ENCODE data around the gene COL23A1. TPM values are rescaled to one million over a fixed set of nuclear protein-coding genes. Genes with fewer than 3 reads are reported as not detected.
A peak's percentile ranks its signal among the peaks of the same experiment; 100 is the strongest.

Gene COL23A1
- polyA plus RNA-seq, 3 donors, result 0.11 to 0.21 TPM; not detected in 1

GRCh38 chr5:178249191-178249989 is 340.8 kb downstream of the COL23A1 start:
- 39% methylated on average over 11 of the region's 13 CpGs for WGBS (ENCODE audit: insufficient coverage)
- peak overlapping the region in 2 of 7 donors; percentile 40 to 58 for H3K27ac Mint-ChIP-seq
- H3K27me3 ChIP-seq (ENCODE audit: control insufficient read depth in 2 of 2, insufficient read depth in 2 of 2, low read length in 2 of 2), result no peaks in the 10 kb centered on the region
- no peaks in the 10 kb centered on the region for H3K79me2 ChIP-seq (ENCODE audit: insufficient read depth, low read length)
- H3K4me1 Mint-ChIP-seq, result peaks cover 3% of the 10 kb centered on the region
- no peak for DNase-seq
- no peak overlapping the region for H3K4me3 ChIP-seq (replicated peaks in 1 of 3; ENCODE audit: low read depth in 2 of 3, low read length in 3 of 3)
- peaks cover 0 to 4% (median 1%) of the 10 kb centered on the region in 3 donors for H3K27me3 Mint-ChIP-seq (ENCODE audit: low read depth in 3 of 3)
- intact Hi-C loops (cut with micrococcal nuclease), result no loop called here
- no peak for TF ChIP-seq CTCF (IDR thresholded peaks at IDR 0.05)
- no peak overlapping the region for H3K4me2 ChIP-seq (replicated peaks; ENCODE audit: extremely low read depth, low read length, poor library complexity, severe bottlenecking)
- H3K4me1 ChIP-seq (ENCODE audit: control insufficient read depth in 1 of 2, insufficient read depth in 2 of 2, low read length in 2 of 2), result peaks cover 2 to 23% of the 10 kb centered on the region in 2 donors
- H2AFZ ChIP-seq (ENCODE audit: insufficient read depth, low read depth, low read length, poor library complexity, severe bottlenecking), result peak overlapping the region; percentile 63
- H3K4me3 Mint-ChIP-seq, result no peak overlapping the region
- H4K20me1 ChIP-seq (ENCODE audit: insufficient read depth, low read length), result no peaks in the 10 kb centered on the region
- H3K9me3 ChIP-seq (replicated peaks in 1 of 2; ENCODE audit: control insufficient read depth in 1 of 2, insufficient read depth in 1 of 2, low read length in 2 of 2), result no peaks in the 10 kb centered on the region
- peak overlapping the region; percentile 19 for H3K9ac ChIP-seq (ENCODE audit: insufficient read depth, low read length, poor library complexity, severe bottlenecking)
- H3K27ac ChIP-seq (ENCODE audit: low read depth in 1 of 2, low read length in 2 of 2), result no peak overlapping the region
- H3K36me3 ChIP-seq (replicated peaks in 1 of 2; ENCODE audit: control insufficient read depth in 1 of 2, insufficient read depth in 2 of 2, low read length in 2 of 2), result no peaks in the 10 kb centered on the region
- no peaks in the 10 kb centered on the region for H3K36me3 Mint-ChIP-seq
- H3K9me3 Mint-ChIP-seq, result no peaks in the 10 kb centered on the region

GRCh38 chr5:178248750-178249149 is 341.4 kb downstream of the COL23A1 start:
- Histone ChIP-seq H2AFZ (ENCODE audit: insufficient read depth, low read depth, low read length, poor library complexity, severe bottlenecking) (peak overlapping the region; percentile 63), H3K27ac (ENCODE audit: low read depth in 1 of 2, low read length in 2 of 2) (no peak overlapping the region), H3K4me2 (replicated peaks; ENCODE audit: extremely low read depth, low read length, poor library complexity, severe bottlenecking) (no peak overlapping the region), H3K9me3 (replicated peaks in 1 of 2; ENCODE audit: control insufficient read depth in 1 of 2, insufficient read depth in 1 of 2, low read length in 2 of 2) (no peaks in the 10 kb centered on the region), H3K4me3 (replicated peaks in 1 of 3; ENCODE audit: low read depth in 2 of 3, low read length in 3 of 3) (no peak overlapping the region), H3K4me1 (ENCODE audit: control insufficient read depth in 1 of 2, insufficient read depth in 2 of 2, low read length in 2 of 2) (peaks cover 9 to 30% of the 10 kb centered on the region in 2 donors), H4K20me1 (ENCODE audit: insufficient read depth, low read length) (no peaks in the 10 kb centered on the region), H3K9ac (ENCODE audit: insufficient read depth, low read length, poor library complexity, severe bottlenecking) (peak overlapping the region; percentile 19), H3K27me3 (ENCODE audit: control insufficient read depth in 2 of 2, insufficient read depth in 2 of 2, low read length in 2 of 2) (no peaks in the 10 kb centered on the region), H3K36me3 (replicated peaks in 1 of 2; ENCODE audit: control insufficient read depth in 1 of 2, insufficient read depth in 2 of 2, low read length in 2 of 2) (no peaks in the 10 kb centered on the region), H3K79me2 (ENCODE audit: insufficient read depth, low read length) (no peaks in the 10 kb centered on the region)
- intact Hi-C loops (cut with micrococcal nuclease), result no loop called here
- H3K27me3 Mint-ChIP-seq (ENCODE audit: low read depth in 3 of 3), result peaks cover 0 to 4% (median 1%) of the 10 kb centered on the region in 3 donors
- TF ChIP-seq CTCF (IDR thresholded peaks at IDR 0.05), result no peak
- no peak for DNase-seq
- peaks cover 3% of the 10 kb centered on the region for H3K4me1 Mint-ChIP-seq
- WGBS (ENCODE audit: insufficient coverage), result 69% methylated on average over 17 of the region's 18 CpGs
- H3K36me3 Mint-ChIP-seq, result no peaks in the 10 kb centered on the region
- no peak overlapping the region for H3K4me3 Mint-ChIP-seq
- no peaks in the 10 kb centered on the region for H3K9me3 Mint-ChIP-seq
- no peak overlapping the region for H3K27ac Mint-ChIP-seq
